OCI-LY7 (cell line): ENCODE results near the gene SYTL3. TPM values are rescaled to one million over a fixed set of nuclear protein-coding genes. Genes with fewer than 3 reads are reported as not detected.
"Not testable (repeated sequence)": the region's sequence is repeated elsewhere in the genome, so short reads cannot be mapped to it uniquely, and the experiment has no call there.

Experiments used
- BruUV-seq: library from RNA; stranded (reverse); fragments of 400-500 nt; replicated peaks from 2 replicates; lab custom pipeline; 2021; lab: Mats Ljungman, UMichigan
- CTCF ChIA-PET: fragments of 300-600 bp; sonication (Branson Sonifier 250); formaldehyde crosslinking; loops from one replicate; lab custom pipeline; 2022; ENCODE audit warnings: antibody characterized with exemption; ENCODE audit not compliant: unreplicated experiment; lab: Charles Lee
- POLR2A ChIA-PET: fragments of 300-600 bp; sonication (Branson Sonifier 250); formaldehyde crosslinking; loops from one replicate; lab custom pipeline; 2022; ENCODE audit warnings: antibody characterized with exemption; lab: Charles Lee
- DNase-seq: peaks from one replicate; pipeline ENCODE4 v3.0.0-alpha.2; 2015; ENCODE audit warnings: low spot score
- H2AFZ ChIP-seq: fragments of 200-600 bp; sonication (generic), shearing (Covaris generic); 2 replicates; pipeline ENCODE4 v1.6.1; 2014; ENCODE audit warnings: mild to moderate bottlenecking, antibody characterized with exemption, low read length, moderate library complexity
- H3K27ac ChIP-seq: fragments of 200-600 bp; sonication (generic); 2 replicates; pipeline ENCODE4 v1.5.1; 2014; ENCODE audit warnings: mixed run types, low read depth, mild to moderate bottlenecking, moderate library complexity, low read length, inconsistent platforms; ENCODE audit not compliant: poor library complexity, severe bottlenecking
- H3K36me3 ChIP-seq: fragments of 200-600 bp; sonication (generic); 2 replicates; pipeline ENCODE4 v1.6.1; 2014; ENCODE audit warnings: mild to moderate bottlenecking, antibody characterized with exemption, low read length, moderate library complexity, mixed read lengths; ENCODE audit not compliant: insufficient read depth
- H3K4me1 ChIP-seq: fragments of 200-600 bp; sonication (generic); 2 replicates; pipeline ENCODE4 v1.5.1; 2014; ENCODE audit warnings: mild to moderate bottlenecking, low read length; ENCODE audit not compliant: insufficient read depth, poor library complexity, severe bottlenecking
- H3K4me2 ChIP-seq: fragments of 200-600 bp; sonication (generic); 2 replicates; pipeline ENCODE4 v1.6.1; 2014; ENCODE audit warnings: mild to moderate bottlenecking, low read length
- H3K4me3 ChIP-seq: fragments of 200-600 bp; sonication (generic); 2 replicates; pipeline ENCODE4 v1.5.1; 2014; ENCODE audit warnings: mild to moderate bottlenecking, low read depth, low read length; ENCODE audit not compliant: poor library complexity, severe bottlenecking
- H3K79me2 ChIP-seq: fragments of 200-600 bp; sonication (generic); 2 replicates; pipeline ENCODE4 v1.6.1; 2016; ENCODE audit warnings: low read depth, mild to moderate bottlenecking, low read length, moderate library complexity, mixed read lengths; ENCODE audit not compliant: insufficient read depth
- H3K9me2 ChIP-seq: fragments of 200-600 bp; sonication (generic); 2 replicates; pipeline ENCODE4 v1.6.1; 2016; ENCODE audit warnings: mild to moderate bottlenecking, low read length, mixed read lengths; ENCODE audit not compliant: insufficient read depth
- H3K9me3 ChIP-seq: fragments of 200-600 bp; sonication (generic); 2 replicates; pipeline ENCODE4 v1.6.1; 2014; ENCODE audit warnings: mild to moderate bottlenecking, mixed run types, low read length, mixed read lengths
- H4K20me1 ChIP-seq: fragments of 200-600 bp; sonication (generic); 2 replicates; pipeline ENCODE4 v1.6.1; 2014; ENCODE audit warnings: mild to moderate bottlenecking, antibody characterized with exemption, low read length, moderate library complexity, mixed read lengths; ENCODE audit not compliant: insufficient read depth
- CTCF ChIP-seq: fragments of 200-600 bp; sonication (generic); conservative IDR thresholded peaks from 2 replicates; pipeline ENCODE4 v1.5.1; 2014; ENCODE audit warnings: mild to moderate bottlenecking, antibody characterized with exemption, low read length, moderate library complexity, mixed read lengths
- EZH2phosphoT487 ChIP-seq: fragments of 200-600 bp; sonication (generic); IDR thresholded peaks from 2 replicates; pipeline ENCODE4 v1.6.1; 2018; ENCODE audit warnings: low read depth, borderline replicate concordance, mild to moderate bottlenecking, mixed run types, antibody characterized with exemption, low read length, moderate library complexity, mixed read lengths
- intact Hi-C: fragments of 100-400 bp; cut with micrococcal nuclease; formaldehyde crosslinking; loops from one replicate; pipeline ENCODE4 v1.10.0; 2022; ENCODE audit not compliant: unreplicated experiment
- total RNA-seq, 2 experiments: library from RNA; depleted of rRNA in 1 of 2; stranded (reverse); fragments of >200 nt in 1 of 2; shearing (Covaris generic) in 1 of 2; gene quantifications; 2 replicates each; pipeline ENCODE4 v1.2.3, GENCODE V29; 2014 to 2022

Gene SYTL3
- total RNA-seq, 2 experiments from 2014 or later: 0.32 to 0.89 TPM

GRCh38 chr6:158655569-158656450, 6.0 kb downstream of the SYTL3 start:
- H3K4me3 ChIP-seq: no peak overlapping the region
- no peak overlapping the region for H3K27ac ChIP-seq
- no peaks in the 10 kb centered on the region for H3K4me1 ChIP-seq
- H4K20me1 ChIP-seq: no peaks in the 10 kb centered on the region
- ChIA-PET POLR2A (interaction anchor here (0.8 kb wide), 1 partner anchor 10 kb away, joined by 3 read pairs; no protein-coding TSS in a partner anchor), CTCF (no interaction called here)
- H3K4me2 ChIP-seq: no peak overlapping the region
- no peaks in the 10 kb centered on the region for H3K9me2 ChIP-seq
- BruUV-seq: no TSS peak
- H2AFZ ChIP-seq: no peak overlapping the region
- no peaks in the 10 kb centered on the region for H3K9me3 ChIP-seq
- DNase-seq: no peak
- H3K79me2 ChIP-seq: no peaks in the 10 kb centered on the region
- no peaks in the 10 kb centered on the region for H3K36me3 ChIP-seq
- intact Hi-C loops: no loop called here
- no peak for TF ChIP-seq CTCF
- TF ChIP-seq EZH2phosphoT487: no peak

GRCh38 chr6:158656986-158657385, 7.1 kb downstream of the SYTL3 start:
- H3K4me3 ChIP-seq, H3K79me2 ChIP-seq, intact Hi-C loops, H3K4me2 ChIP-seq, H3K9me3 ChIP-seq, POLR2A ChIA-PET, H4K20me1 ChIP-seq, BruUV-seq, H3K36me3 ChIP-seq, H3K4me1 ChIP-seq, H2AFZ ChIP-seq, CTCF ChIA-PET, DNase-seq, H3K27ac ChIP-seq, H3K9me2 ChIP-seq: not testable (repeated sequence)

- peak; percentile 67 for DNase-seq
- no peak overlapping the region for H3K4me3 ChIP-seq
- no peaks in the 10 kb centered on the region for H3K9me3 ChIP-seq
- H3K27ac ChIP-seq: no peak overlapping the region
- intact Hi-C loops: loop anchor here (1.0 kb wide), 1 partner anchor 31 kb away; no protein-coding TSS in a partner anchor
- TF ChIP-seq EZH2phosphoT487: no peak
- TF ChIP-seq CTCF: peak; percentile 83
- no peak overlapping the region for H2AFZ ChIP-seq
- no peaks in the 10 kb centered on the region for H3K79me2 ChIP-seq
- H3K36me3 ChIP-seq: no peaks in the 10 kb centered on the region
- POLR2A ChIA-PET: interaction anchor here (0.5 to 2.5 kb wide), 6 partner anchors 11 to 459 kb away, joined by 3 to 14 read pairs (median 3); partner anchors contain the start of genes DYNLT1 and SYTL3
- no peak overlapping the region for H3K4me2 ChIP-seq
- BruUV-seq: no TSS peak
- CTCF ChIA-PET: no interaction called here
- H3K4me1 ChIP-seq: no peaks in the 10 kb centered on the region
- H4K20me1 ChIP-seq: no peaks in the 10 kb centered on the region
- no peaks in the 10 kb centered on the region for H3K9me2 ChIP-seq
Observed at GRCh38 chr6:158660333-158660754, 10.5 kb downstream of the SYTL3 start.
